ENCODE data around the gene WDR62. TPM values are rescaled to one million over a fixed set of nuclear protein-coding genes. Genes with fewer than 3 reads are reported as not detected.

Gene WDR62
- total and polyA plus RNA-seq, 2 of the 8 experiments (the other 6 are each of a cell fraction or from before 2014, with no cell fraction given): 28.2 to 39.5 TPM

DNA sequence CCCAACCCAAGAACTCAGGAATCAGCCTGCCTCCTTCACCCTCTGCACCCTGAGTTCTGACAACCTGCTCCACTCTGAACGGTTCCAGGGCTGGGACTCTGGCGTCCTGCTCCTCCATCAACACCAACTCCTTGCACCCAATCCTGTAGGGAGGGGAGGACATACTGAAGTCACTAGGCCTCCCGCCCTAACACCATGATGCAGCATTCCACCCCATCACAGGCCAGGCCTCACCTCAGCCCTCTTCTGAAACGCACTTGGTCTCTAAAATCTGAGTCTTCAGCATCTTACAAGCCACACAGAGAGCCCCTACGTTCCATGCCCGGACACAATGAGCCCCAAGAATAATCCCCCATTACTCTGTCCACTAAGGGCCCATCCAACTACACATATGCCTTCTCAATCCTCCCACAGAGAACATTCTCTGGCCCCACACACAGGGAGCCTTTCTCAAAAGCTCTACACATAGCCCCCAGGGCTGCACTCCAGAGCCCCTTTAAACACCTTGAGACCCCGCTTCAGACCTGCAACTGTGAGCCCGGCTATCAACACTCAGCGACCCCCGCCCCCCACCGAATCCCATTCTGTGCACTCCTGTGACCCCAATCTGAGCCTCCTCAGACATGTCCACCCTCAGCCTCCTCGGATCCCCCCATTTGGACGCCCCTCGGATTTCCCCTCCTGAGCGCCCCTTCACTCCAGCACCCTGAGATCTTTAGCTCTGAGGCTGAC is 41.3 kb upstream of the WDR62 start:
- Histone ChIP-seq H3K79me2 (ENCODE audit: control insufficient read depth in 1 of 2, insufficient read depth in 2 of 2, low read length in 2 of 2) (peaks cover 0 to 7% of the 10 kb centered on the region in 2 experiments; a peak in 1 of 4 replicates), H2AFZ (ENCODE audit: low read length) (peak overlapping the region; percentile 28; the same call in 1 of the 2 replicates), H2BK120ac (replicated peaks; ENCODE audit: low read depth, low read length) (no peak overlapping the region), H3K9ac (replicated peaks in 1 of 4; ENCODE audit: extremely low read depth in 1 of 4, low read depth in 3 of 4, low read length in 3 of 4) (peak overlapping the region; percentile 9 to 80 (median 46)), H3K9me3 (ENCODE audit: insufficient read depth in 2 of 2, low read depth in 1 of 2, low read length in 1 of 2) (no peaks in the 10 kb centered on the region), H3K36me3 (ENCODE audit: control insufficient read depth in 2 of 4, insufficient read depth in 4 of 4, low read length in 3 of 4) (peaks cover 0 to 10% (median 0%) of the 10 kb centered on the region in 4 experiments; a peak in 4 of 8 replicates), H2BK20ac (ENCODE audit: low read length) (no peak overlapping the region), H3K27me3 (replicated peaks in 1 of 4; ENCODE audit: control insufficient read depth in 3 of 4, extremely low read depth in 1 of 4, insufficient read depth in 3 of 4, low read length in 3 of 4) (no peaks in the 10 kb centered on the region), H2BK12ac (ENCODE audit: low read depth, low read length) (peak overlapping the region; percentile 60; the same call in 1 of the 2 replicates), H2BK5ac (ENCODE audit: low read depth, low read length) (peak overlapping the region; percentile 52; the same call in 1 of the 2 replicates), H3K14ac (ENCODE audit: insufficient read length) (no peak overlapping the region), H4K91ac (replicated peaks; ENCODE audit: insufficient read length, low read length) (peak overlapping the region; percentile 5), H4K5ac (ENCODE audit: insufficient read length, low read depth, low read length) (no peak overlapping the region), H4K8ac (ENCODE audit: extremely low read depth, insufficient read depth, low read length) (no peak overlapping the region), H3K4me2 (ENCODE audit: insufficient read depth in 1 of 2, low read depth in 2 of 2, low read length in 2 of 2) (peak overlapping the region; percentile 68 to 73), H2BK15ac (ENCODE audit: low read length) (peak overlapping the region; percentile 49; the same call in 1 of the 2 replicates), H3K4me3 (ENCODE audit: extremely low read depth in 1 of 4, insufficient read depth in 2 of 4, low read depth in 3 of 4, low read length in 4 of 4) (peak overlapping the region; percentile 70 to 94 (median 88)), H3K18ac (ENCODE audit: extremely low read depth, low read length) (peak overlapping the region; percentile 78), H4K20me1 (replicated peaks in 1 of 2; ENCODE audit: control insufficient read depth in 1 of 2, insufficient read depth in 2 of 2, low read length in 2 of 2) (peaks cover 0 to 2% of the 10 kb centered on the region in 2 experiments), H3K4ac (replicated peaks; ENCODE audit: insufficient read length, low read depth, low read length) (no peak overlapping the region), H3K56ac (replicated peaks; ENCODE audit: insufficient read length, low read depth, low read length) (peak overlapping the region; percentile 85), H3K23ac (ENCODE audit: insufficient read length) (no peak overlapping the region), H3K27ac (ENCODE audit: low read depth, low read length) (no peak overlapping the region), H3K4me1 (replicated peaks in 1 of 4; ENCODE audit: control insufficient read depth in 3 of 4, insufficient read depth in 4 of 4, low read length in 3 of 4) (peaks cover 0 to 10% (median 5%) of the 10 kb centered on the region in 4 experiments; a peak in 5 of 7 replicates), H3K23me2 (ENCODE audit: low read depth, low read length) (peaks cover 14% of the 10 kb centered on the region), H3K79me1 (ENCODE audit: low read depth, low read length) (no peaks in the 10 kb centered on the region), H2AK5ac (ENCODE audit: low read depth, low read length) (0 out of 2 replicates have a peak overlapping the region, but pooled peaks have one; percentile 88)
- ChIA-PET CTCF (ENCODE audit: partially characterized antibody) (interaction anchor here (0.6 to 1.0 kb wide), 5 partner anchors 8 to 64 kb away, joined by 3 to 6 read pairs (median 3); no protein-coding TSS in a partner anchor), POLR2A (ENCODE audit: partially characterized antibody) (interaction anchor here (0.8 to 1.7 kb wide), 9 partner anchors 10 to 268 kb away, joined by 3 to 7 read pairs (median 4); partner anchors contain the start of genes PSENEN, THAP8, U2AF1L4 and WDR62)
- no peak for FAIRE-seq
- DNase-seq (ENCODE audit: low read depth in 1 of 2, low spot score in 2 of 2): no peak
- 41% methylated on average over 12 of the region's 15 CpGs; no CpG with 5 or more reads in 1 of the 2 experiments for WGBS, 2 experiments (ENCODE audit: extremely low coverage in 1 of 2, insufficient coverage in 1 of 2, insufficient read length in 1 of 2, insufficient replicate concordance in 2 of 2, low coverage in 1 of 2, low lambda C conversion rate in 2 of 2, missing lambda C conversion rate in 1 of 2)
- TF ChIP-seq SIRT6 (IDR thresholded peaks at IDR 0.05; ENCODE audit: low read length): no peak
- TF ChIP-seq NANOG (IDR thresholded peaks at IDR 0.05; ENCODE audit: insufficient read depth, low read depth, low read length, poor library complexity, severe bottlenecking): no peak
- TF ChIP-seq, protein P1, sequence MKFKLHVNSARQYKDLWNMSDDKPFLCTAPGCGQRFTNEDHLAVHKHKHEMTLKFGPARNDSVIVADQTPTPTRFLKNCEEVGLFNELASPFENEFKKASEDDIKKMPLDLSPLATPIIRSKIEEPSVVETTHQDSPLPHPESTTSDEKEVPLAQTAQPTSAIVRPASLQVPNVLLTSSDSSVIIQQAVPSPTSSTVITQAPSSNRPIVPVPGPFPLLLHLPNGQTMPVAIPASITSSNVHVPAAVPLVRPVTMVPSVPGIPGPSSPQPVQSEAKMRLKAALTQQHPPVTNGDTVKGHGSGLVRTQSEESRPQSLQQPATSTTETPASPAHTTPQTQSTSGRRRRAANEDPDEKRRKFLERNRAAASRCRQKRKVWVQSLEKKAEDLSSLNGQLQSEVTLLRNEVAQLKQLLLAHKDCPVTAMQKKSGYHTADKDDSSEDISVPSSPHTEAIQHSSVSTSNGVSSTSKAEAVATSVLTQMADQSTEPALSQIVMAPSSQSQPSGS (IDR thresholded peaks at IDR 0.05; ENCODE audit: low read length): no peak
- no peak for TF ChIP-seq EZH2 (IDR thresholded peaks at IDR 0.05; ENCODE audit: low read depth, low read length, severe bottlenecking)
- no peak for TF ChIP-seq ASH2L (IDR thresholded peaks at IDR 0.05; ENCODE audit: low read length)
- TF ChIP-seq SUZ12 (IDR thresholded peaks at IDR 0.05; ENCODE audit: low read length): no peak
- TF ChIP-seq, protein P2, sequence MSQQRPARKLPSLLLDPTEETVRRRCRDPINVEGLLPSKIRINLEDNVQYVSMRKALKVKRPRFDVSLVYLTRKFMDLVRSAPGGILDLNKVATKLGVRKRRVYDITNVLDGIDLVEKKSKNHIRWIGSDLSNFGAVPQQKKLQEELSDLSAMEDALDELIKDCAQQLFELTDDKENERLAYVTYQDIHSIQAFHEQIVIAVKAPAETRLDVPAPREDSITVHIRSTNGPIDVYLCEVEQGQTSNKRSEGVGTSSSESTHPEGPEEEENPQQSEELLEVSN (IDR thresholded peaks at IDR 0.05): no peak
- TF ChIP-seq SIX5 (IDR thresholded peaks at IDR 0.05; ENCODE audit: low read depth, low read length): no peak
- no peak for TF ChIP-seq POU5F1 (IDR thresholded peaks at IDR 0.05; ENCODE audit: low read depth, low read length)
